ENCODE data around the gene ARHGAP35.

GRCh38 chr19:46842791-46843190 is 18.0 kb upstream of the ARHGAP35 start:
- TF ChIP-seq POLR2AphosphoS5 (IDR thresholded peaks at IDR 0.05) (no peak), CTCF (IDR thresholded peaks at IDR 0.05) (no peak), POLR2A (IDR thresholded peaks at IDR 0.05) (no peak)
